Left ventricle myocardium superior (tissue), 1 donor: ENCODE data around the gene RGS10. TPM values are rescaled to one million over a fixed set of nuclear protein-coding genes. Genes with fewer than 3 reads are reported as not detected.

Experiments
- ATAC-seq: fragments of 200-7000 bp; cut with Tn5 transposase; one replicate; pipeline ENCODE4 v1.9.1; 2020; ENCODE audit warnings: mild to moderate bottlenecking, moderate library complexity
- DNase-seq: peaks from one replicate; pipeline ENCODE4 v3.0.0-alpha.2; 2020
- intact Hi-C: fragments of 100-400 bp; cut with micrococcal nuclease; formaldehyde crosslinking; loops from one replicate; pipeline ENCODE4 v1.11.0; 2022
- total RNA-seq: library from RNA; stranded (reverse); fragmentation: NEBNext Ultra II Directional; extraction: Animal tissue kit (Norgen Biotek cat#: 25700); gene quantifications from one replicate; pipeline ENCODE4 v1.2.1, GENCODE V29; 2021
- donor health status: DM: no; HTN: yes; CAD: no; lungs with severe emphysema.

The RGS10 gene
- total RNA-seq, 1 donor from 2014 or later, result 7.0 TPM

DNA sequence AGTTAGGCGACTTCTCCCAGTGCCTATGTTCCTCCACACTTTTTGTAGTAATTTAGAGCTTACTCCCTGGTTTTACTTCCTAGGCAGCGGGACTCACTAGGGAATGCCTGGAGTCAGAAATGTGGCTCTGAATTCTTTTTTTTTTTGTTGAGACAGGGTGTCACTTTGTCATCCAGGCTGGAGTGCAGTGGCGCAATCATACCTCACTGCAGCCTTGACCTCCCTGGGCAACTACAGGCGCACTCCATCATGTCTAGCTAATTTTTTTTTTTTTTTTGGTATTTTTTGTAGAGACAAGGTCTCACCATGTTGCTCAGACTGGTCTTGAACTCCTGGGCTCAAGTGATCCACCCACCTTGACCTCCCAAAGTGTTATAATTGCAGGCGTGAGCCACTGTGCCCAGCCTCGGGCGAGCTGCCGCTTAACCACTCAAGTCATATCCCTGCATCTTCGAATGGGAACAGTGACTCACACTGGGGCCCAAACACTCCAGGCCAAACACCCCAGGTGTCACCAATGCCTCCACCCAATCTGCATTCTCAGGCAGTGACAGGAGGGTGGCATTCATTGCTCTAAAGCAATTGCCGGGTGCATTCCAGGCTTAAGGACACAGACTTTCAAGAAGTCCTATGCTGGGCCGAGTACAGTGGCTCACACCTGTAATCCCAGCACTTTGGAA lies 19.6 kb downstream of the RGS10 start:
- no peak for ATAC-seq
- DNase-seq, result no peak
- intact Hi-C loops, result no loop called here

DNA sequence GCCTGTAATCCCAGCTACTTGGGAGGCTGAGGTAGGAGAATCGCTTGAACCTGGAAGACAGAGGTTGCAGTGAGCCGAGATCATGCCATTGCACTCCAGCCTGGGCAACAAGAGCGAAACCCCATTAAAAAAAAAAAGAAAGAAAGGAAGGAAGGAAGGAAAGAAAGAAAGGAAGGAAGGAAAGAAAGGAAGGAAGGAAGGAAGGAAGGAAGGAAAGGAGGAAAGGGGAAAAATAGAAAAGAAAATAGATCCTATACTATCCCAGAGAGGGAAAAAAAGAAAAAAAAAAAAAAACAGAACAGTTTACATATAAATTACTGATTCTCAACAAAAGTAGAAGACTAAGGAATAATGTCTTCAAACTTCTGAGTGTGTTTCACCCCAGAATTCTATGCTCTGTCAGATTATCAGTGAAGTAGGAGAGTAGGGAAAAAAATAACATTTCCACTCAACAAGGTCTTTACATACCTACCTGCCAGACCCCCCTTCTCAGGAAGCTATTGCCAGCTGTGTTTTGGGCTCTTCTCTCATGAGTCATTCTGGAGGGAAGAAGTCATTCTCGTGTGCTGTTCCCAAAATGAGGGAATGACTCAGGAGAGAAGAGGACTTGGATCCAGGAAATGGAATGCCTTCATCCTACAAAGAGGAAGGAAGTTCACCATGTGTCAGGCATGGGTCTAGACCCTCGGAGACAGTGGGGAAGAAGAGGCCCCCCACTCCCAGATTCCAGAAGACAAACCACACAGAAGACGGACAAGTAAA lies 20.9 kb downstream of the RGS10 start:
- intact Hi-C loops, result no loop called here
- no peak for ATAC-seq
- DNase-seq, result no peak

DNA sequence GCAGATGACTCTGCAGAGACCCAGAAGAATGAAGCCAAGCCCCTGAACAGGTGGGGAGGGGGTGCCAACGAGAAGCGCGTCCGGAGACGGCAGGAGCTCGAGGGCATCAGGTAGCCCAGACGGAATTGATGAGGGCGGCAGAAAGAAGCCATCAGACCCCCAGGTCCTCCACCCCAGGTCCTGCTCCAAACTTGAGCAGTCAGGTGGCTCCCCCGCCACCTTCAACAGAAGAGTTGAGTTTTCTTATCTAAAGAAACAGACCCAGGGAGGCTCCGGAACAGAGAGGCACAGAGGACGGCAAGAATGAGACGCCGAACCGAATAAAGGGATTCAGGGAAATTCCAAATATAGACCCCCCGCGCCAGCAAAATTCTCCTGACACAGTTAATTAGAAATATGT lies 22.2 kb downstream of the RGS10 start:
- intact Hi-C loops, result no loop called here
- no peak for DNase-seq
- ATAC-seq, result no peak

DNA sequence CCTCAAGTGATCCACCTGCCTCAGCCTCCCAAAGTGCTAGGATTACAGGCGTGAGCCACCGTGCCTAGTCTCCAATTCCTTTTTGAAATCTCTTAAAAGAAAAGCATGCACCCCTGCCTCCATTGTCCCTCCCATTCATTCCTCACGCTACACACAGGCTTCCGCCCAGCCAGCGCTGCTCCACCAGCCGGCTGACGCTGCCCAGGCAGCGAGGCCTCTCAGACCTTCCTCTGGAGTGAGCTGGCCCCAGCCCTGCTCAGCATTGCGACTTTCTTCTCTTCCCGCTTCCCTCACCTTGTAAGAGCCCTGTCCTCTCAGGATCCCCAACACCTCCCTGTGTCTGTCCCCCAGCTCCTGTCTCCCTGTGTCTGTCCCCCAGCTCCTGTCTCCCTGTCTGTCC lies 23.6 kb downstream of the RGS10 start:
- ATAC-seq (no peak), DNase-seq (no peak)
- intact Hi-C loops, result no loop called here

DNA sequence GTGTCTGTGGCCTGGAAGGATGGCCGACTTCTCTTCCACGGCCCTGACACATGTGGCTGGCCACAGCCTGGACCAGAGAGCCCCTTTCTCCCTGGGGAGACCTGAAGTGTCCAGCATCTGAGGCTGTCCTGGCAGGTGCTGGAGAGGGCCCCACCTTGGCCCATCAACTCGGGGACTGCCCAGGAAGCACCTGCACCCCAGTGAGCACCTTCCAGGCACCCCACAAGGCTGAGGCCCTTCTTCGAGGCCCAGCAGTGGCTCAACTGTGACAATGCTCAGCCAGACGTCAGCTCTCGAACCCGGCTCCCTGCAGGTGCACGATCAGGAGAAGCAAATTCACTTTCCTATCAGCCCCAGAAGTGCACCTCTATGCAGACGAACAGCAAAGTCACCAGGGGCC lies 24.3 kb downstream of the RGS10 start:
- no peak for DNase-seq
- no peak for ATAC-seq
- intact Hi-C loops, result no loop called here

DNA sequence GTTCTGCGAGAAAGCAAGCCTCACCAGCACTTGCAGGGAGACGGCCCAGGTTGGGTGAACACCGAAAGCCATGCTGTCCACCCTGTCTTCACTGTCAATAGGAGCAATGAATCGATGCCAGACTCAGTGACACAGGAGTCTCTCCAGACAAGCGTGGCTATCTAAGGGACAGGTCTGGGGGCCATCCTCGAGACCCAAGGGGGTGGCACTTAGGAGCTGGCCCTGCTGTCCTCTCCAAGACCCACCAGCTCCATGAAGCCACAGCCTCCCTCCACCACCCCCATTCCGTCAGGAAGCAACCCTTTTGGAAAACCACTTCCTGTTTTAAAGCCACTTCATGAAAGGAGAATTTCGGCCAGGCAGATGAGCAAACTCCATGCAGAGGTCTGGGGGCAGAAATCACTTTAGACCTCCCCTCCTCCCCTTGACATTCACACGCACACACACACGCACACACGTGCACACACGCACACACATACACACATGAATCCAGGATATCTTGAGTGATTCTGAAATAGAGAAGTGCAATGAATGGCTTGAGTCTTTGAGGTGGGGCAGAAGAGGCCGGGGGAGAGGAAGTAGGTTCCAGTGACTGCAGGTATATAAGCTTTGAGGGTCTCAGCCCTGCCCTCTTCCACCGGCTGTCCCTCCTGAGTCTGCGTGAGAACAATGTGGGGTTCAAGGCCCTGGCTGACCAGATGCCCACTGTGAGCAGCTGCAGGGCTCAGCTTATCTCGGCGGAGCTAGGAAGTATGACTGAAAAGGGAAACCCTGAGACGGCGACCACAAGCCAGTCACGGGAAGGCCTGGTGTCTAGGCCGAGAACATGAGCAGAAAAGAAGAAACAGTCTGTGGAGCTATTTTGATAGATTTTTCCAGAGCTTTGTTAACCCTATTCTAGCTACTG lies 25.0 kb downstream of the RGS10 start:
- no peak for DNase-seq
- ATAC-seq, result peak; percentile 48
- intact Hi-C loops, result no loop called here

DNA sequence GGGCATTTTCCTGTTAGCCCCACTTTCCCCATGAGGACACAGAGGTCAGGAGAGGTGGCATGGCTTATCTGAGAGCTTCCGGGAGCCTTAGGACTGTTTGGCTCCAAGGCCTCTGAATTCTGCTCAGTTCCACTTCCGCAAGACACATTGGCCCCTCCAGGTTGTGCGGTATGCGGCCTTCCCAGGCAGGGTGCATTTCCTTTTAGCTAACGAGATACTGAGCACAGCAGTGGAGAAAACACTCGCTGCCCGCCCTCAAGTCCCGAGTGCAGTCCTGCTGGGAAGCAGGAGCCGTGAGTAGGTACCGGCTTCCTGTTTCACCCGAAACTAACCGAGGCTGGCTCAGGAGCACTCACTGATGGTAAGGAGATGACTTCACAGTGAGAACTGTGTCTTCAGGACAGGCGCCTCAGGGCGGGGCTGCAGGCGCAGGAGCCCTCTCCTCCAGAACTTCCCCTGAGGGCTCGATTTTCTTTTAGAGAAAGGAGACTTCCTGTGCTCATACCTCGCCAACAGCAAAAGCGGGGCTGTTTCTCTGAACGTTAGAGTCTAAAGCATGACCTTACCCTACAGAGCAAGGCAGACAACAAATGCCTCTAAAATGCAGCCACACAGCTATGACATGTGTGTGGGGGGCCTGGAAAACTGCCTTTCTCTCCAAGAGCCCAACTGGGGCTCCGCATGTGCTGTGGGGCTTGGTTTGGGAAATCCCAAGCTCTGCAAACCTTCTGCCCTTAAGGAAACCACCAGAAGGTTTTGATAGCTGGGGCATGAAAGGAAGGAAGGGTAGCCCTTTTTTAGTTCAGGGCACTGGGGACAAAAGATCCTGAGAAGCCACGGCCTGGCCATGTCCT lies 25.9 kb downstream of the RGS10 start:
- peak; percentile 43 for DNase-seq
- intact Hi-C loops, result no loop called here
- peak; percentile 48 for ATAC-seq

DNA sequence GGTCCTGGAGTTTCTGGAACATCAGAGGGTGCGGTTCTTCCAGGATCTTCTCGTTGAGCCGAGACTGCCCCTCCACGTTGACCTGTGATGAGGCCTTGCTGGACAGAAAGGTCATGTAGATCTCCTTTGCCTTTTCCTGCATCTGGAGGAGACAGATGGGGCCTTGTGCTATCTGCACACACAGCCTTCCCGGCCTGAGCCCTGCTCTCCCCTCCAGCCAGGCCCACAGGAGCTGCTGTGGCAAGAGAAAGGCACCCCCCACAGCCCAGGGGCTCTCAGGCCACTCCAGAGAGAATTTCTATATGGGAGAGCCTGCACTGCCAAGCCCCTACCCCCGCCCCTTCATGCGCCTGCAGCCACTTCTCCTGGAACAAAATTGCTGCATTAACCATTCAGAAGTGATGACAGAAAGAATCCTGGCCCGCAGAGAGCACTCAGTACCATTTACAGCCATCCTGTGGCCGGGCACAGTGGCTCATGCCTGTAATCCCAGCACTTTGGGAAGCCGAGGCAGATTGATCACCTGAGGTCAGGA lies 26.9 kb downstream of the RGS10 start:
- ATAC-seq, result peak; percentile 48
- DNase-seq, result no peak
- intact Hi-C loops, result no loop called here

DNA sequence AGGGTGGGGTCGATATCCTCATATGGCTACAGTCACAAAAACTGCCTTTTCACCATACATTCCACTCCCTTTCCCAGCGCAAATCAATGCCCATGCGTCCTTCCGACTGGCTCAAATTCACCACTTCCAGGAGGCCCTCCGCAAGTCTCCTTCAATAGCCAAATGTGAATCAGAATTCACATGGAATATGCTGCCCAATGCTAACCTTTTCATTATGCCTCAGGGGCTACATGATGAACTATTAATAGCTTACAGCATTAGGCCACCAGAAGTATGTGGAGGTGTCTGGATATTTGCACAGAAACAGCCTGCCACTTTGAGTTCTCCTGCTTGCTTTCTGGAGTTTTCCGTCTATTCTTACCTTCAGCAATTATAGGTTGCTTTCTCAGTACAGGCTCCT lies 27.7 kb downstream of the RGS10 start:
- no peak for ATAC-seq
- intact Hi-C loops, result no loop called here
- DNase-seq, result no peak

DNA sequence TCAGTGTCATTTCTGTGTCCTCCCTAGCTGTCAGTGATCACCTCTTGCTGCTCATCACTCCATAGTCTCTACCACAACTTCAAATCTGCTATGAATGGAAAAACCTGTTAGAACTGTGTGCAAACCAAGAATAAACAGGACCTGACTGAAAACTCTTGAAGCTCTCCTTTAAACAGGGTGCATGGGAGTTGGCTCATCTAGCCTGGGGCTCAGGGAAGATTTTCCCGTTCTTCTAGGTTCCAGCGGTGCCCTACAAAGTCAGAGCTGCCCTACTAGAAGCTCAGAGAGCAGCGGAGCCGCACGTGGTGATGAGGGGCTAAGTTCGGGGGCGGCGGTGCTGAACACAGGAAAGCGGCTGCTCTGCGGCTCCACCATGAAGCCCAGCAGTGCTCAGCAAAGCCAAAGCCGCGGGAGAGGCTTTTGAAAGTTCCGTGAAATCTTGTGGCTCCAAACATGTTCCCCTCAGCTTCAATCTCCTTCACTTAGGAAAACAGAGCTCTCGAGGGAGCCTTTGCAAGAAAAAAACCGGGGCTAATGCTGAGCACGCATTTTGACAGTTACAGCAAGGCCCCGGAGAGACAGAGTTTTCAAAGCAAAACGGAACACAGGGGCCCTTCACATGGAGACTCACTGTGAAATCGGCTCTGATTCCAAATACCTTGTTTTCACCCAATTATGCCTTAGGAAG lies 30.5 kb downstream of the RGS10 start:
- intact Hi-C loops, result no loop called here
- no peak for ATAC-seq
- DNase-seq, result no peak

DNA sequence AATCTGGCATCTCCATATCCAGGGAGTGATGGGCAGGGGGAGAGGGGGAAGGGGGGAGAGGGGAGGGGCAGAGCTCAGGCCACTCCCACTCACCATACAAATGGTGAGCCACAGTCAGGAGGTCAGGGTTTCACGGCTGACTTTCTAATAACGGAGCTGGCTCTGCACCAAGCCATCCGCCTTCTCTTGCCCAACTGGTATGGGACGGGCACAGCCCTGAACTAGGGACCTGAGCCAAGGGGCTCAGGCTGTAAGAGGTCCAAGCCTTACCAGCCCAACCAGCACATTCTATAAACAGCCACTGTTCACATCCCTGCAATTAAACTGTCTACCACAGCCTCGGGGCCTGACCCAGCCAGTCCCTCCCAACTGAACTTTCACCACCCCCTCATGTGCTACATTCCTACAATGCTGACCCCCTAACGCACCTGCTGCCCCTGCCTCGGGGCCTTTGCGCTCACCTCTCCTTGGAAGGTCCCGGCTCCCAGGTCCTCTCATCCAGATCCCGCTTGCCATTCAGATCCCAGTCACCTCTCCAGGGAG lies 32.5 kb downstream of the RGS10 start:
- ATAC-seq (peak; percentile 96), DNase-seq (peak; percentile 83)
- intact Hi-C loops, result no loop called here

DNA sequence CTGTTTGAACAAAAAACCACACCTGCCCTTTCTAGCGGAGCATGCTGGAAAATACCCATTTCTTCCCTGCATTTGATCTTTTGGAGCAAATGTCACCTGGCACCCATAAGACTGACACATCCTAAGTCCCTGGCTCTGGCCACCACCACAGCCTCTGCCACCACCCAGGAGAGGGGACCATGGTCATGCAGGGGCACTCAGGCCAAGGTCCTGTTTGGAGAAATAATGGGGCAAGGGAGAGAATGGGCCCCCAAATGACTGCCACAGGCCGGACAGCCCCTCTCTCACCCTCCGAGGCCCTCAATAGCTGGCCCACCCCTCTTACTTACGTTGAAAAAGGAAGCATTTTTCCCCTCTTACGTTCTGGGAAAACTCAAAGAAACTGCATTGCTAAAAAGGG lies 35.4 kb downstream of the RGS10 start:
- DNase-seq, result no peak
- ATAC-seq, result no peak
- intact Hi-C loops, result no loop called here

DNA sequence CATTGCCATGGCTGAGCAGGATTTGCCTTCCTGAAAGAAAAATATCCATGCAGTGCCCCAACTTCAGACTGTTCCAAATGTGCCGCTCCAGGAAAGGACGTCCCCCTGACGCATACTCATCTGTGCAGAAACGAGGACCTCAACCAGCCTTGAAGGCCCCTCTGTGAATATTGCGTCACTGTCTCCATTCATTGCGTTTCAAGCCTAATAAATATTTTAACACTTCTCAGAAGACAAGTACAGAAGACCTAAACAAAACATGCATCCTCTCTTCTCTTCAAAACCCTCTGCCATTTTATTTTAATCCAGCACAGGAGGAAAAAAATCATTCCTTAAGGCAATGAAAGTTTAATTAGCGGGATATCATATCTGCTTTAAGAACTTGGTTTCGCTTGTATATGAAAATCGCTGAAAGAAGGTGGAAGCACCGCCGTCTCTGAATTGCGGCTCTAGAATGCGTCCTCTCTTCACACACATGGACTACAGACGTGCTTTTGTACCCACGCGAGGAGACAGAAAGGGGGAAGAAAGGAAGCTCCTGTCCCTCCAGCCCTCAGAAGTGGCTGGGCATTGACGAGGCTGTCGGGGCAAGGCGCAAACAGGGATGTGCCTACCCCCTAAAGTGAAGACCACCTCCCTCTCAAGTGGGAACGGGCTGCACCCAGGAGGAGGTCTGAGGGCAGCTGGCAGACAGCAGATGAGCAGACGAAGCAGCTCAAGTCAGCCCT lies 36.8 kb downstream of the RGS10 start:
- intact Hi-C loops, result no loop called here
- ATAC-seq (no peak), DNase-seq (no peak)

DNA sequence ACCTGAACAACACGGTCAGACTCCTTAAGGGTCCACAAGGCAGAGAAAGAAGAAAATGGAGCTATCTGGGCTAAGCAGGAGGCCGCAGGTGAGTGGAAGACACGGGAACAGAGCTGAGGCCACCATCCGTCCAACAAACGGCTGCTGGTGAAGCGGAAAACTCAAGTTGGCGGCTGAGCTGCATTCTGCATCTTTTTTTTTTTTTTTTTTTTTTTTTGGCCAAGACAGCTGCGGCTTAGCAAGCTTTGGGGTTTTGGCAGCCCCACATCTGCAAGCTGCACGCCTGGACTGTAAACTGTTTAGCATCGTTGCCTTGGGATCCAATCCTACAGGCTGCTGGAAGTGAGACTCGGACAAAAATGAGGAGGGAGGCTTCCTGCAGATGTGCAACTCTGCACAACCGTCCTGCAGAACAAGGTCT lies 37.4 kb downstream of the RGS10 start:
- DNase-seq (no peak), ATAC-seq (no peak)
- intact Hi-C loops, result no loop called here

DNA sequence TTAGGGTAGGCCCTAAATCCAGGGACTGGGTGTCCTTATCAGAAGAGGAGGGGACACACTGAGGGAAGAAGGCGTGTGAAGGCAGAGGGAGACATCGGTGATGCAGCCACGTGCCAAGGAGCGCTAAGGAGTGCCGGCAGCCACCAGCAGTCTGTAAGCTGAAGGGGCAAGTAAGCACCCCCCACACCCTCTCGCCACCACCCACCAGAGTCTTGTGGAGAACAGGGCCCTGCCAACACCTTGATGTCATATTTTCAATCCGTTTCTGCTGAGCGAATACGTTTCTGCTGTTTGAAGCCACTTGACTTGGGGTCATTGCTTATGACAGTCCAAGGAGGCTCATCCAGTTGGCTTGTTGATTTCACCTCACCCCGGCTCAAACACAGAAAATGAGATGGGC lies 37.9 kb downstream of the RGS10 start:
- DNase-seq (no peak), ATAC-seq (no peak)
- intact Hi-C loops, result no loop called here

DNA sequence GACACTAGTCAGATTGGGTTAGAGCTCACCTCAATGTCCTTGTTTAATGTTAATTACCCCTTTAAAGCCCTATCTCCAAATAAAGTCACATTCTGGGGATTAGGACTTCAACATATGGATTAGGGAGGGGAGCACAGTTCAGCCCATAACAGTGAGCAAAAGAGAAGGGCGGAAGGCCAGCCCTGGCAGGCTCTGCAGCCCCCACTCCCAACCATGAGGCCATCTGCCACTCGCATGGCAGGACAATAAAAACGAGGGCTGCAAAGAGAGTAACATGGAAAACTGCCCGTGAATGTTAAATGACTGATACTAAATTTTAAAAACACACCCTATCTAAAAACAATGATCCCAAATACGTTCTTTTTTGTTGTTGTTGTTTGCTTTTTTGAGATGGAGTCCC lies 38.7 kb downstream of the RGS10 start:
- intact Hi-C loops, result no loop called here
- no peak for ATAC-seq
- no peak for DNase-seq

DNA sequence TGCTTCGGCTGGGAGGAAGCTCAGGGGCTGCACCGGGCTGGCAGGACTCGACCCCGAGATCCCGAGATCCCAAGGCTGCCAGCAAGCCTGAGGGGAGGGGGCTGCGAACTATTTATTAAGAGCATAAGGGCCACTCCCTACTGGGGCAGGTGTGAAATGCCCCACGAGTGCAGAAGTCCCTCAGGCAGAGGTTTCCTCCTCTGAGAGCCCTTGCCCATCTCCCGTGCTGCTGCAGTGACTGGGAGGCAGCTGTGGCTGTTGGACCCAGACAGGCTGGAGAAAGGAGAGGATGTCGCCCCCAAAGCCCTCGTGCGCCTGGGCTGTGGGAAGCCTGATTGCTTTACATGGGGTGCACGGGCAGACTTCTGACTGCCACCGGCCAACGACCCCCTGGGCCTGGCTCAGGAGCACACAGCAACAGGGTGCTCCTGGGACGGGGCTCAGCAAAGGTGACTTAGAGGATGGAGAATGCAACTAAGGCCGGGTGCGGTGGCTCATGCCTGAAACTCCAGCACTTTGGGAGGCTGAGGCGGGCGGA lies 39.8 kb downstream of the RGS10 start:
- DNase-seq (no peak), ATAC-seq (no peak)
- intact Hi-C loops, result no loop called here
